ENCODE data around the gene ECT2L.

Gene ECT2L

DNA sequence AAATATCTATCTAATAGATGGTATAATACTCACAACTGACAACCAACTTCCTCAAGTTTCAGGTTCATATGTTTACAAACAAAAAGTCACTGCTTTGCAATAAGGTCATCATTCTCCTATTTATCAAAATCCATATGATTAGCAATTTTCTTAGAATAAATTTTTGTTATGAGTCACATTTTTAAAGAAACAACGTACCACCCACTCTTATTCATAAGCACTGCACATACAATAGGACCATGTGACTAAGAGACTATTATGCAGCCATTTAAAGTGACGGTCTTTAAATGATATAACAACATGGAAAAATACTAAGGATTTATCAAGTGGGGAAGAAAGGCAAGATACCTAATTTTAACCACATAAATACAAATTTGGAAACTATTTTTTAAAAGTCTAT lies 152.1 kb downstream of the ECT2L start:
- DNase-seq: no peak

DNA sequence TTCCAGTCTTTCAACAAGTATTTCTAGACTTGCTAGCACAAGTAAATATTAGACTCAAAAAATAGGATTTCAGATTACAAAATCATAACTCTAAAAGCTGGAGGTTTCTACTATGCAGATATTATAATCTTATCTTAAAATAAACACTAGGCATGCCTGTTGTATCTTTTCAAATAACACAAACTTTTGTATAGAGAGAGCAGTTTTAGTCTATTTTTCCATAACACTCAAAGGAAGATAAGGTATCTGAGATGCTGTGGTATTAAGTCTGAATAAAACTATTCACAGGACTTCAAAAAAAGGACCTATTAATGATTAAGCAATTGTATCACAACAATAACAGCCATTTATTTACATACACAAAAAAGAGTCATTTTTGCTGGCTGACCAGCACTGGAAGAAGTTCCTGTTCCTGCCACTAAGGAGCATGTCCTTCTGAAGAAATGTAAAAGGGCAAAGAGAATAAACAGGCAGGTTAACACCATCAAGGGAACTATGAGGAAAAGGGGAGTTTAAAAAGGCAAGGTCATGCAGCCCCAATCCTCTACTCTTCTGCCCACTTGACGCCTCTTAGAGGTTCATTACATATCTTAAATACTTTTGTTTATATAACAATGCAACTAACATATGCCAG lies 152.8 kb downstream of the ECT2L start:
- DNase-seq: no peak

DNA sequence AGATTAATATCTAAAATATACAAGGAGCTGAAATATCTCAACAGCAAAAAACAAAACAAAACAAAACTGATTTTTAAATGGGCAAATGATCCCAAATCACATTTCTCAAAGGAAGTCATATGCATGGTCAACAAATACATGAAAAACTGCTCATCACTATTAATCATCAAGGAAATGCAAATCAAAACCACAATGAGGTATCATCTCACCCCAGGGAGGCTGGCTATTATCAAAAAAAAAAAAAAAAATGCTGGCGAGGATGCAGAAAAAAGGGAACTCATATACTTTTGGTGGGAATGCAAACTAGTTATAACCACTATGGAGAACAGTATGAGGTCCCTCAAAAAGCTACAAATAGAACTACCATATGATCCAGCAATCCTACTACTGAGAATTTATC lies 157.6 kb downstream of the ECT2L start:
- no peak for DNase-seq
